ENCODE results near the gene MPDZ. TPM values are rescaled to one million over a fixed set of nuclear protein-coding genes. Genes with fewer than 3 reads are reported as not detected.
A peak's percentile ranks its signal among the peaks of the same experiment; 100 is the strongest.

MPDZ gene
- total RNA-seq, 4 donors from 2014 or later = 52.9 to 84.6 (median 78.5) TPM

- DNase-seq = no peak
- intact Hi-C loops (cut with DNase I; ENCODE audit: low total_unique reads) = no loop called here
- Histone ChIP-seq H3K9me3 (no peaks in the 10 kb centered on the region), H3K4me3 (no peak overlapping the region), H3K27me3 (no peaks in the 10 kb centered on the region), H3K4me1 (peaks cover 0 to 3% of the 10 kb centered on the region in 2 donors), H3K36me3 (no peaks in the 10 kb centered on the region), H3K27ac (no peak overlapping the region)
- TF ChIP-seq CTCF (IDR thresholded peaks at IDR 0.05) = no peak
- no peak for TF ChIP-seq POLR2A (IDR thresholded peaks at IDR 0.05)
These were observed 130.0 kb downstream of the MPDZ start for GRCh38 chr9:13149454-13149853.

- Histone ChIP-seq H3K27me3 (no peaks in the 10 kb centered on the region), H3K4me1 (peaks cover 0 to 3% of the 10 kb centered on the region in 2 donors), H3K9me3 (no peaks in the 10 kb centered on the region), H3K36me3 (no peaks in the 10 kb centered on the region), H3K4me3 (no peak overlapping the region), H3K27ac (no peak overlapping the region)
- no peak for DNase-seq
- TF ChIP-seq POLR2A (IDR thresholded peaks at IDR 0.05) (no peak), CTCF (IDR thresholded peaks at IDR 0.05) (no peak)
- intact Hi-C loops (cut with DNase I; ENCODE audit: low total_unique reads) = no loop called here
These were observed 132.7 kb downstream of the MPDZ start for GRCh38 chr9:13146840-13147239.

GRCh38 chr9:13145340-13145739 lies 134.2 kb downstream of the MPDZ start:
- H3K27me3 ChIP-seq = no peaks in the 10 kb centered on the region
- no peak for DNase-seq
- TF ChIP-seq CTCF (IDR thresholded peaks at IDR 0.05) (no peak), POLR2A (IDR thresholded peaks at IDR 0.05) (no peak)
- peaks cover 0 to 3% of the 10 kb centered on the region in 2 donors for H3K4me1 ChIP-seq
- intact Hi-C loops (cut with DNase I; ENCODE audit: low total_unique reads) = no loop called here
- peak overlapping the region in 1 of 2 donors; percentile 20 for H3K27ac ChIP-seq
- H3K9me3 ChIP-seq = no peaks in the 10 kb centered on the region
- H3K4me3 ChIP-seq = no peak overlapping the region
- H3K36me3 ChIP-seq = no peaks in the 10 kb centered on the region

- no peaks in the 10 kb centered on the region for H3K27me3 ChIP-seq
- no peaks in the 10 kb centered on the region for H3K36me3 ChIP-seq
- peaks cover 0 to 3% of the 10 kb centered on the region in 2 donors for H3K4me1 ChIP-seq
- TF ChIP-seq POLR2A (IDR thresholded peaks at IDR 0.05) (no peak), CTCF (IDR thresholded peaks at IDR 0.05) (no peak)
- H3K9me3 ChIP-seq = no peaks in the 10 kb centered on the region
- peak overlapping the region in 1 of 2 donors; percentile 45 for H3K27ac ChIP-seq
- DNase-seq = no peak
- H3K4me3 ChIP-seq = no peak overlapping the region
- intact Hi-C loops (cut with DNase I; ENCODE audit: low total_unique reads) = no loop called here
These were observed 135.2 kb downstream of the MPDZ start for GRCh38 chr9:13144166-13144775.

- no peak overlapping the region for H3K27ac ChIP-seq
- H3K4me3 ChIP-seq = no peak overlapping the region
- no peak for DNase-seq
- peaks cover 0 to 3% of the 10 kb centered on the region in 2 donors for H3K4me1 ChIP-seq
- no peaks in the 10 kb centered on the region for H3K27me3 ChIP-seq
- no peaks in the 10 kb centered on the region for H3K9me3 ChIP-seq
- intact Hi-C loops (cut with DNase I; ENCODE audit: low total_unique reads) = no loop called here
- no peaks in the 10 kb centered on the region for H3K36me3 ChIP-seq
- TF ChIP-seq POLR2A (IDR thresholded peaks at IDR 0.05) (no peak), CTCF (IDR thresholded peaks at IDR 0.05) (no peak)
These were observed 136.2 kb downstream of the MPDZ start for GRCh38 chr9:13143281-13143680.
